Stimulated activated CD8-positive, alpha-beta memory T cell treated with anti-CD3 and anti-CD28 coated beads, Interleukin-4, amount 100 ng/mL, for 1 hour (primary cell): ENCODE measurements around the gene SLC6A6.

Experiments used
- DNase-seq, 2 donors: peaks; one replicate each; pipeline ENCODE4 v3.0.0-alpha.2; 2020; ENCODE audit warnings: low read depth in 2 of 2, low spot score in 1 of 2

Gene SLC6A6

GRCh38 chr3:14481646-14482036, 79.2 kb downstream of the SLC6A6 start:
- DNase-seq, result no peak

DNA sequence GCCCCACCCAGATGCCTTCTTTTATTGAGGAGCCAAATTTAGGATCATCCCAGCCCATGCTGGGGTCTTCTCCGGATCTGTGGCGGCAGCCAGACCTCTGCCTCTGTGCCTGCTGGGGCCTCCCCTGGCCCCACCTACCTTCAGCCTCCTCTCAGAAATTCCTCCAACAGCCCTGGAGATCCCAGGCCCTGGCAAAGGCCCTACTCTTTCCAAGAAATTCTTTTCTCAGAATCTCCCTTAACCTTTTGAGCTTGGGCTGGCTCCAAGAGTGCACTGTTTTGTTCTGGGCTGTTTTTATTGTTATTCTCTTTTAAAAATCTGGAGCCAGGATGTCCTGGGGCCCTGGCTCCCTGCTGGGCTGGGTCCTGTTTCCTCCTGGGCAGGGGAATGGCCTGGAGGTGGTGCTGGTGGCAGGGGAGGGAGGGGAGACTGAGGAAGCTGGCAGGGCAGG, 79.9 kb downstream of the SLC6A6 start:
- DNase-seq, result no peak

GRCh38 chr3:14483286-14483685, 80.9 kb downstream of the SLC6A6 start:
- no peak for DNase-seq

GRCh38 chr3:14484741-14485140, 82.3 kb downstream of the SLC6A6 start:
- no peak for DNase-seq

DNA sequence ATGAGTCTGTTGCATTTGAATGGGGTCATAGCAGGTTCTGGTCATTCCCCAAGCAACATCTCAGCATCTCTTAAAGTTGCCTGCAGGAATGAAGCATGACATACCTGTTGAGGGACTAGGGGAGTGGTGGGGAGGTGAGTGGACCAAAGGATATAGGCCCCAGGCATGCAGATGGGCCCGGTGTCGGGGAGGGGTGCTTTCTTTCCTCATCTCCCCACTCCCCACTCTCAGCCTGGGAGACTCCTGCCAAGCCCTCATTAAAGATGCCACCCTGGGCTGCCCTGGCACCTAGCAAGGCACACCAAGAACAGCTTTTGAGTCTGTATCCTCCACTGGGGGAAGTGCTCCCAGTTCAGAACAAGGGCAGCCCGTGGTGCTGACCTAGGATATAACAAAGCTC, 83.6 kb downstream of the SLC6A6 start:
- DNase-seq, result no peak

GRCh38 chr3:14486460-14486859, 84.1 kb downstream of the SLC6A6 start:
- no peak for DNase-seq

GRCh38 chr3:14487086-14487485, 84.7 kb downstream of the SLC6A6 start:
- DNase-seq, result no peak

DNA sequence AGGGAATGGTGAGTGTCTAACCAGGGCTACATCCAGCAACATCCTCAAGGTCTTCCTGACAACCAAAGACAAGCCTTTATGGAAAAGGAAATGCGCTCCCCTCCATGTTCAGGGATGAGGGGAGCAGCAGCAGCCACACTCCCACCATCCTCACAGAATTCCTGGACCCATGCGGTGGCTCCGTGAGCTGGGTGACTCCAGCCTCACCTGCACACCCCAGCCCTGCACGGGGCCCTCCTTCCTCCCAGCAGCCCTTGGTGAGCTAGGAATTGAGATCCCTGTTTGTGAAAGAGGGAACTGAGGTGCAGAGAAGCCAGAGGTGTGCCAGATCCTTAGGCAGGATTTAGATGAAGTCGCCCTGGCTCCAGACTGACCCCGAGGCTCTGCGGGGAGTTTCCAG, 85.4 kb downstream of the SLC6A6 start:
- DNase-seq, result no peak

DNA sequence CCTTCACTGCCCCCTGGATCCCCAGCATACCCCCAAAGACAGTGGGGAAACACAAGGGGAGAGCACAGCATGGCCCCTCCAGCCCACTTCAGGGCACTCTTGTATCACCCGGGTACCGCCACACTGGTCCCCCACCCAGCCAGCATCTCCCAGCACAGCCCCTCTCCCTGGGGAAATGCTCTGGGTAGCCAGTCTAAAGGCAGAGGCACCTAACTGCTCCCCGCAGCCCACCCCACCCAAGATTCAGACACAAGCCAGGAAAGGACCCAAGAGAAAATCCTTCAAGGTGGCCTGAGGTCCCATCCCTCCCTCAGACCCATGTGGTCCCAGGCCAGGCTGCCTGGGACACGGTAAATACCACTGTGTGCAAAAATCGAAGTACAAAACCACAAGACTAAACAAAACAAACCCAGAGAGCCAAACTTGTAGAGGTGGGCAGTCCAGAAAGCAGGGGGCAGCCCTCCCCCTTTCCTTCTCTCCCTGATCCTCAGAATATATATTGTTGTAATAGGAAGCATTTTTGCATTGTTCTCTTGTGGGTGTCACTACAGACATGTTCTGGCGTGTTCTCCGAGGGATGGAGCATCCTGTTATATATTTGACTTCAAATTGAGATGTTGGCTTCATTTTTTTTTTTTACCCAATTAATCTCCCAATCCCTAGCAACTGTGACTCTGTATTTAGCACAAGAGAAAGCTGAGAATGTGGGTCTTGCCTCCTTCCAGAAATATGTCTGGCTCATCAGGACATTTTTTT, 86.1 kb downstream of the SLC6A6 start:
- no peak for DNase-seq

DNA sequence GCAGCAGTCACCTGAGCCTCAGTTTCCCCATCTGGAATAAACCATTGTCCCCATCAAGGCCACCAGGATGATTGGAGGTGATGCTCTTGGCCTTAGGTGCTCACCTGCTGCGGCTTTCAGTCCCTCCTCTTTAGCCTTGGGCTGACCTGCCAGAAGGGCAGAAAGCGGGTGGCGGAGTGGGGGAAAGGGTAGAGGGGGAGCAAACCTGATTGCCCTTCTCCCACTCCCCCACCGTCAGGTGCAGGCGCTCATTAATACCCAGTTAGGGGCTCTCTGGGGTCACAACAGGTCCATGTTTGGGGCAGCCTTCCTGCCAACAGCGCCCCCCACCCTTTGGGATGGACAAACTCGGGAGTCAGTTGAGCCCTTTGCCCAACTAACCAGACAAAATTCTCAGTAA, 87.2 kb downstream of the SLC6A6 start:
- no peak for DNase-seq

- no peak for DNase-seq
These were observed 87.8 kb downstream of the SLC6A6 start for GRCh38 chr3:14490255-14490654.

- DNase-seq, result no peak
These were observed 88.4 kb downstream of the SLC6A6 start for GRCh38 chr3:14490831-14491230.

GRCh38 chr3:14491396-14492190, 89.2 kb downstream of the SLC6A6 start:
- no peak for DNase-seq

GRCh38 chr3:14492948-14493881, 90.8 kb downstream of the SLC6A6 start:
- DNase-seq, result no peak

DNA sequence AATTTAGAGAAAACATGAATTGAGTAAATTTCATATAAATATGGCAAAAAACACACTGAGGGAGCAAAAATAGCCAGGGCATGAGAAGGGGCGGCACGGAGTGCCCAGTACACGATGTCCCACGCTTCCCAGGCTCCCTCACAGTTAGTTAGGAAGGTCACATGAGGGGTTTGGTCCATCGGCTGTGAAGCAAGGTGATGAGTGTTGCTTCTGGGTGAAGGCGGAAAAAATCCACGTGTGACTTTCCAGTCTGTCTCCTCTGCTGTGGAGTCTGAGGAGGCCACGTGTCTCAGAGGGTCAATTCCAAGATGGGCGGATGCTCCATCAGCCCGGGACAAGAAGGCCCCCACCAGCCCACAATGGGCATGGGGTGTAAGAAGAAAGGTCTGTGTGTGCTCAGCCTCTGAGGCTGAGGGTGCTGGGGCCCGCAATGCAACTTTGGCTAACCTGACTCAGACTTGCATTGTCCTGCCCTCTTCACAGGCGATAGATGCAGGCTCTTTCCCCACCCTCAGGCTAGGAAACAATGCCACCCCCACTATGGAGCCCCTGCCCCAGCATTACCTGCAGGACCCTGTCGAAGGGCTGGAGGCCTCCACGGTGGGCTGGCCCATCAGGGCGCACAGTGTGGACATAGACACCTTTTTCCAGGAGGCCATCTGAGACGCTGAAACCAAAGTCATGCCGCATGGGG, 92.0 kb downstream of the SLC6A6 start:
- DNase-seq, result no peak

DNA sequence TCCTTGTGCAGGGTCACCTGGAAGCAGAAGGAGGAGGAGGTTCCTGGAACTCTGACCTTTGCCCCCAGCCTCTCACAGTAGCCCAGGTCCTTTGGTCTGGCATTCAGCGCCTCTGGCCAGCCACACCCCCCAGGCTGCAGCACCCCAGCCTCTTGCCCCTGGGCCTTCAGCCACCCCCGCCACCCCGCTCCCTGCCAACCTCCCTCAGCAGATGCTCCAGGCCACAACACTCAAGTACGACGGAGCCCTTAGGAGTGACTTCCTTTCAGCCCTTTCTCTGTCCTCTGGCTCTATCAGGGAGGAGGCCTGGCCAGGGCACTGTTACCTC, 92.5 kb downstream of the SLC6A6 start:
- no peak for DNase-seq

- no peak for DNase-seq
These were observed 93.9 kb downstream of the SLC6A6 start for GRCh38 chr3:14496351-14496750.

DNA sequence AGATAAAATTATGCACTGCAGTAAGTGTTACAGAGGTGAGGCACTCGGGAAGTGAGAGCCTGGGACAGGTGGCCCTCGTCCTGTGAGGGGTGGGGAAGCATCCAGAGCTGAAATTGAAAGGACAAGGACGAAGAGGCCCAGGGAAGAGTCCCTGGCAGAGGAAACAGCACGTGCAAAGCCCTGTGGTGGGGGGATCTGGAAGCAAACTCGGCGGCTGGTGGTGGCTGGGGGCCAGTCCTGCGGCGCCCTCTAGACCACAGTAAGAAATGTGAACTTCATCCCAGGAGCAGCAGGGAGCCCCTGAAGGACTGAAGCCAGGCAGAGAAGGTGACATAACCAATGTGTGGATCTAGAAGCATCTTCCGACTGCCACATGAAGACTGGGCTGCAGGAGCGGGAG, 94.9 kb downstream of the SLC6A6 start:
- no peak for DNase-seq

DNA sequence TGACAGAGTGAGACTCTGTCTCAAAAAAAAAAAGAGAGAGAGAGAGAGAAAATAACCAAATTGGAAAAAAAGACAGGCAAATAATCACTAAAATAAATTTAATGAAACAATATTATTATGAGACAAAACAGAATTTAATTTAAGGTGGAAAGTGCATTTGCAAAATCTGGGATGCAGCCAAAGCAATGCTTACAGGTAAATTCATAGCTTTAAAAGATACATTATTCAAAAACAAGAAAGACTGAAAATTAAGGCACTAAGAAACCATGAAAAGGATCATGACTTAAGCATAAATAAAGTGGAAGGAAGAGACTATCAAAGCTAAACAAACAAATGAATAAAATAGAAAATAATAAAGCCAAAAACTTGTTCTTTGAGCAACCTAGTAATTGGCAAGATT, 100.1 kb downstream of the SLC6A6 start:
- DNase-seq, result no peak

GRCh38 chr3:14503033-14503705, 100.8 kb downstream of the SLC6A6 start:
- no peak for DNase-seq

- DNase-seq, result no peak
These were observed 101.3 kb downstream of the SLC6A6 start for GRCh38 chr3:14503706-14504065.
